Fibroblast of the aortic adventitia (primary cell): ENCODE results near the gene SH2D3A. TPM values are rescaled to one million over a fixed set of nuclear protein-coding genes. Genes with fewer than 3 reads are reported as not detected.
"Not testable (repeated sequence)": the region's sequence is repeated elsewhere in the genome, so short reads cannot be mapped to it uniquely, and the experiment has no call there.

Source experiments
- DNase-seq: peaks from one replicate; pipeline ENCODE4 v3.0.0-alpha.2; 2010; ENCODE audit warnings: low read depth
- H3K4me3 ChIP-seq: 2 replicates; pipeline ENCODE4 v1.5.1; 2011; ENCODE audit warnings: low read depth, mild to moderate bottlenecking, control low read depth, low read length, moderate library complexity
- CTCF ChIP-seq: IDR thresholded peaks from 2 replicates; pipeline ENCODE4 v1.5.1; 2011; ENCODE audit warnings: mild to moderate bottlenecking, low read length, control low read depth, inconsistent platforms; ENCODE audit not compliant: insufficient read depth
- total RNA-seq: library from RNA; depleted of rRNA; stranded (reverse); fragments of >200 nt; gene quantifications from 2 replicates; pipeline ENCODE4 v1.2.3, GENCODE V29; 2012; ENCODE audit warnings: low replicate concordance

SH2D3A gene
- total RNA-seq, 1 donor: not detected

GRCh38 chr19:6750062-6750461, 17.2 kb downstream of the SH2D3A start:
- DNase-seq: peak; percentile 20
- no peak overlapping the region for H3K4me3 ChIP-seq
- TF ChIP-seq CTCF: no peak

- H3K4me3 ChIP-seq: not testable (repeated sequence)
Observed at GRCh38 chr19:6748543-6748942, 18.7 kb downstream of the SH2D3A start.

GRCh38 chr19:6745965-6746364, 21.3 kb downstream of the SH2D3A start:
- H3K4me3 ChIP-seq: no peak overlapping the region
- no peak for DNase-seq
- TF ChIP-seq CTCF: no peak

More at GRCh38 chr19:6748543-6748942, 18.7 kb downstream of the SH2D3A start:
- not testable (repeated sequence) for DNase-seq

GRCh38 chr19:6744381-6745301, 22.6 kb downstream of the SH2D3A start:
- DNase-seq: peak; percentile 82
- H3K4me3 ChIP-seq: peak overlapping the region; percentile 28
- no peak for TF ChIP-seq CTCF

GRCh38 chr19:6743714-6744380, 23.4 kb downstream of the SH2D3A start:
- H3K4me3 ChIP-seq: peak overlapping the region; percentile 15
- no peak for DNase-seq
- no peak for TF ChIP-seq CTCF

- no peak overlapping the region for H3K4me3 ChIP-seq
- no peak for DNase-seq
- TF ChIP-seq CTCF: no peak
Observed at GRCh38 chr19:6743066-6743465, 24.2 kb downstream of the SH2D3A start.

- DNase-seq: no peak
- TF ChIP-seq CTCF: no peak
- peak overlapping the region; percentile 85 for H3K4me3 ChIP-seq
Observed at GRCh38 chr19:6740589-6741343, 26.5 kb downstream of the SH2D3A start.
